HG03196 (cell line): ENCODE measurements around the gene AP1M1.

Experiments
- ATAC-seq: cut with Tn5 transposase; IDR thresholded peaks from one replicate; pipeline ENCODE4 v1.9.1; 2021; ENCODE audit not compliant: unreplicated experiment

The AP1M1 gene

DNA sequence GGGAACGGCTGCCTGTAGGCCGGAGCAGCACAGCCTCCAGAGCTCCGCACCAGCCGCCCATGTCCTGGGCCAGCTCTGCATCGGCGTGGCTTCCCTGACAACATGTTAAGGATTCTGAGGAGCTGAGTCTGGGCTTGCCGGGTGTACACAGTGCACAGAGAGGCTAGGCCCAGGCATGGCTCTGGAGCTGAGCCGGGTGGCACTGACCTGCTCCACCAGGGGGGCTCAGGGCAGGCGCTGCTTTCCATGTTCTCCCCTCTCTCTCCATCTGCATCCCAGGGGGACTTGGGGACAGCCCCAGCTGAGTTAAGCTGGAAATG is 31.6 kb downstream of the AP1M1 start:
- no peak for ATAC-seq

DNA sequence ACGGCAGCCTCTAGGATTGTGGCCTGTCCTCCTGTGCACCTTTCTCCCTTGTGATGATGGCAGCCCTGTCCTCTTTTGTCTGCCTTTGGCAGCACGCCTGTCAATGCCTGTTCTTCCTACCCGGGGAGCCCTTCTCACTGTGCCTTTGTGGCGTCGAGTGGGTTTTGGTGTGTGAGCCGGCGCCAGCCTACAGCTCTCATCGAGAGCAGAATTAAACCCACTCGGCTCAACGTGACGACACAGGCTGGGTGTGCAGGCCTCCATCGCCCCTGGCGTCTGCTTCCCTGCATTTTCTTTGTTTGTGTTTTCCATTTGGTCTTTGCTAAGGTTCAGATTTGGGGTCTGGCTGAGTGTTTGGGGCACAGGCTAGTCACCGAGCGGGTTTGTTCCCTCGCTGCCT is 34.4 kb downstream of the AP1M1 start:
- no peak for ATAC-seq

DNA sequence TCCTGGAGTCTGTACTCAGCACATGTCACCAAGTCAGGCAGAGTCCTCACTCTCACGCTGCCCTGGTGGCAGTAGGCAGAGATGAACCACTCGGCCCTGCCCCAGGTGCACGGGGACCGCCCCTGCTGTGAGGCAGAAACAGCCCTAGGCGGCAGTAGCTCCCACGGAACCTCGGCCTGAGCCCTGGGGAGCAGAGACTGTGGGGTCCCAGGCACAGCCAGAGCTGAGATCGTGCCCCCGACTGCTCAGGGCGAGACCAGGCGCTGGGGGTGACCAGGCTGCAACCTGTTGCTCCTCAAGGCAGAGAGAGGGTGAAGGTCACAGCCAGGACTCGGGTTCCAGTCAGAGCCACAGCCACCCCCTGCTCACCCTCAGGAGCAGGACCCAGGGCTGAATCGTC is 34.9 kb downstream of the AP1M1 start:
- ATAC-seq: no peak

DNA sequence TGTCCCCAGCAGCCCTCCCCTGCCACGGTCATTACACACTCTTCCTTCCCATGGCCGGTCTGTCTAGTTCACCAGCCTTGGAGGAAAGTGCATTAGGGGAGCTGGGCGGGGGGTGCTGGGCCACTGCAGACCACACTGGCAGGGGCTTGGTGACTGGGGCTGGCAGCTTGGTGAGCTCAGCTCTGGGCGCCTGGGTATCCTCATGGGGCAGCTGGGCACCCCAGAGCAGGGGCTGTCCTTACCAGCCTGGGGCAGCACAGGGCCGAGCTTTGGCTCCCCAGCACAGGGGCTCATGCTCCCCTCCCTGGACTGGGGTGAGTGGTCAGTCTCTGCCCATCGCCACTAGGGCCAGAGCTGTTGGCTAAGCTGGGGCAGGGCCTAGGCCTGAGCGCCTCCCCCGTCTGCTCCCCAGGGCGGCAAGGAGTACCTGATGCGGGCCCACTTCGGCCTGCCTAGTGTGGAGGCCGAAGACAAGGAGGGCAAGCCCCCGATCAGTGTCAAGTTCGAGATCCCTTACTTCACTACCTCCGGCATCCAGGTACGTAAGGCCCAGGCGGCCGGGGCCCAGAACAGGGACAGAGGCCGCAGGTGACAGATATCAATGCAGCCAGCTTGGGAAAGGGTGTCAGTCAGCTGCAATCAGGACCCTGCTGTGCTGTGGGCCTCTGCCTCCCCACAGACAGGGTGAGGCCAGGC is 35.5 kb downstream of the AP1M1 start:
- ATAC-seq: no peak

DNA sequence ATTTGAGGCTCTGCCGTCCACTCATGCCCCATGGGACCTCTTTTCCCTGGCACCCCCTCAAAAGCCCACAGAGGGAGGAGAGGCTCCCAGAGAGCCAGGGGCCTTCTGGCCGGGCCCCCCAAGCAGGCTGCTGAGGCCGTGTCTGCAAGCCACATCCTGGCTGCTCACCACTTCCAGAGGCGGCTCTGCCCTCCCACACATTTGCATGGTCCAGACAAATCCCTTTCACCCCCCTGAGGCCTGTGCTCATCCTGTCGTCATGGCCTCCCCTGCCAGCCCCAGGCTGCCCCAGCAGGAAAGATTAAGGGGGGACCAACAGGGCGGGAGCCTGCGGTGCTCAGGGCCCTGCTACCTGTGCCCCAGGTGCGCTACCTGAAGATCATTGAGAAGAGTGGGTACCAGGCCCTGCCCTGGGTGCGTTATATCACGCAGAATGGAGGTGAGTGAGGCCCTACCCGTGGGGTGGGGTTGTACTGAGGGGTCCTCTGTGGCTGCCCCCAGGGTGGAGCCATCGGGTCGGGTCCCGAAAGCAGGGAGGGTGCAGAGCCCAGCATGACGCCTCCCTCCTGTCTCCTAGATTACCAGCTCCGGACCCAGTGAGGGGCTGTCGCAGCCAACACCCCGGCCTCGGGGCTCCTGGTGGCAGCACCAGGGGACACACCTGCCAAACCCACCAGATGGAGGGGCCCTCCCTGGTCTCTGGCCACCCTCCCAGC is 36.3 kb downstream of the AP1M1 start:
- no peak for ATAC-seq

DNA sequence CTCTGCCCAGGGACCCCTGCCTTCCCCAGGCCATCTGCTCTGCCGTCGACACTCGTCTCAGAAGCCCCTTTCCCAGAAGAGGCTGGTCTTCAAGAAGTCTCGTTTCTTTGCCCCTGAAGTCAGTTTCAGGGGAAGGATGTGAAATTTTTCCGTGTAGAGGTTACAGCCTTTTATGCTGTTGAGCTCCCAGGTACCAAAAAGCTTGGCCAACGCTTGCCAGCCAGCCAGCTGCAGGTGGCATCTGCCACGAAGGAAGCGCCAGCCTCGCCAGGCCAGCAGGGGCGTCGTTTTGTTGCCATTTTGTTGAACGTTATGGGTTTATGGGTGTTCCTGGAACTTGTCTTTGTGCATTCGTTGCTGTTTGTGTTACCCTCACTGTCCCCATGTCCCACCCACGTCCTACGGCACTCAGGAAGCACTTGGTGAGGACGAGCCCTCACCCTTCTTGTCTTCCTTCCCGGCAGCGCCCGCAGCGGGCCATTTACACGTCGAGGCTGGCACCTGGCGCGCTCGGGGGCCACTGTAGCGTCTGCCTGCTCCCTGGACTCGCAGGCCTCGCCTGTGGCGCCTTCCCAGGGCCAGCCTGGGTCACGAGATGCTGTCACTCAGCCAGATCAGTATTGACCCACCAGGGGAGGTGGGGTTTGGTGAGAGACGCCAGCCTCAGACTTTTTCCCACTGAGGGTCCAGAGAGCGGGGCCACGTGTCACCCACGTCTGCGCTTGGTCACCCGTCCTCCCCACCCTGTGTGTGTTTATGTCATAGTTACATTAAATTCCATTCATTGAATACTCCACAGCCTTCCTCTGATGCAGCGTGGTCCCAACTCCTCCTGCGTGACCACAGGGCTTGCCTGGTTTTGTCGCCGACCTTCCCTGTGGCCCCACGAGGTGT is 37.1 kb downstream of the AP1M1 start:
- no peak for ATAC-seq

DNA sequence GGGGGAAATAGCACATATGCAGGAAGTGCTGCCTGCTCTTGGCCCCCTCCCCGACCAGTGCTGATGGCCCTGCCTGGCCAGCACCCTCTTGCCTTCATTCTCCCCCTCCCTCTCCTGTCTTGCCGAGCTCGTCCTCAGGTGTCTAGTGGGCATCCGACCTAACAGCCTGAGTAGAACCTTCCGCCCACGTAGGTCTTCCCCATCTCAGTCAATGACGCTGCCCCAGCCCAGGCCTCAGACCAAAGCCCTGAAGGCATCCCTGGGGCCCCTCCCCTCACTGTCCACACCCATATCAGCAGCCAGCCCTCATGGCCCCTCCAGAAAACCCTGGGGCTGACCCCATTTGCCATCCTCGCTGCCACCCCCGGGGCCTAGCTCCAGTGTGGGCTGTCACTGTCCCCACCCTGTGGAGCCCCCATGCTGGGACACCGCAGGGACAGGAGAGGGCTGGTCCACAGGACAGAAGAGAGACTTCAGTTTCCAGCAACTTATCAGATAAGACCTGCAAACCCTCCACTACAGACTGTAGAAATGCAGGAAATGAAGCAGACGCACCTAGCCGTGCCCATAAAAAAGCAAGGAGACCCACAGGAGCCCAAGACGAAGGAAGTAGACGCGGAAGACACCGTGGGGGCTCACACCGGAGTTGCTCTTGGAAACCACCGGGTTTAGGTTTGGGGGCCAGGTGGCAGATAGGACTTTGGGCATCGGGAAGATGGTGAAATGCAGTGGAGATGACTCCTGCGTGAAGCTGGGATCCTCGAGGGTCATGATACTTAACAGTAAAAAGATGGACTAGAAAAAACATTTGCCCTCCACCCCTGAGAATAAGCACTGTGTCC is 38.3 kb downstream of the AP1M1 start:
- no peak for ATAC-seq

DNA sequence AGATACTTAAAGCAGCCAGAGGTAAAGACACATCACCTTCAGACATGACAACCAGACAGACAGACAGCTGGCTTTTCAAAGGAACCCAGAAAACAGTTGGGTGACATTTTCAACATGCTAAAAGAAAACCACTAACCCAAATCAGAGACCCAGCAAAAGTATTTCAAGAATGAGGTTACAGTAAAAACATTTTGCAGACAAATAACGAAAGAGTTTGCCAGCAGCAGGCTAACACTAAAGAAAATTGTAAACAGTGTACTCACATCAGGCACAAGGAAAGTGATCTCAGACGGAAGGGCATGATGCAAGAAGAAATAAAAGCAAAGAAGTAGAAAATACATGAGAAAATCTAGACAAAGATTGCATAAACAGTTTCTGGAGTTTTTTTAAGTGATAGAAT is 46.4 kb downstream of the AP1M1 start:
- no peak for ATAC-seq

DNA sequence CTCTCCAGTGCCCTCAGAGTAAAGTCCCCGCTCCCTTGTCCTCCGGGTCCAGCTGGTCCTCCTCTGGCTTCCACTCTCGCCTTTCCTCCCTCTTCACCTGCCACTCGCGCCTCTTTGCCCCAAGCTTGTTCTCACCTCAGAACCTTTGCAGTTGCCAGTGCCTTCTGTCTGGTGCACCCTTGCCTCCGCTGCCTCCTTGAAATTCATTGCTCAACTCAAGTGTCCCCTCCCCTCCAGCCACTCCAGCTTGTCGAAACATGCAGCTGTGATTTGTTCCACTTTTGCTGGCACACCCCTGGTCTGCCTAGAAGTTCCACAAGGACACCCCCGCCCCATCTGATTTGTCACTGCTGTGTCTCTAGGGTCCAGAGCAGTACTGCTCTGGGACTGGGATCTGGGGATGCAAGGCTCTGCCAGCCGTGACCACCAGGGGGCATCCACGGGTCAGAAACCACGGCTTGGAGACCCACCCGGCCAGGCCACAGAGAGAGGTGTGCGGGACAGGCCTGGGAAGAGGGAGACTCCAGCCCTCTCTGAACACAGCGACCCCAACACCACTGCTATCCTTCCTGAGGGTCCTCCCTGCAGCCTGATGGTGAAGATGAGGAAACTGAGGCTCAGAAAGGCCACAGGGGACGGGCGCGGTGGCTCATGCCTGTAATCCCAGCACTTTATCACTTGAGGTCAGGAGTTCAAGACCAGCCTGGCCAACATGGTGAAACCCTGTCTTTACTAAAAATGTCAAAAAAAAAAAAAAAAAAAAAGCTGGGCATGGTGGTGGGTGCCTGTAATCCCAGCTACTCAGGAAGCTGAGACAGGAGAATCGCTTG is 49.9 kb downstream of the AP1M1 start:
- ATAC-seq: no peak

DNA sequence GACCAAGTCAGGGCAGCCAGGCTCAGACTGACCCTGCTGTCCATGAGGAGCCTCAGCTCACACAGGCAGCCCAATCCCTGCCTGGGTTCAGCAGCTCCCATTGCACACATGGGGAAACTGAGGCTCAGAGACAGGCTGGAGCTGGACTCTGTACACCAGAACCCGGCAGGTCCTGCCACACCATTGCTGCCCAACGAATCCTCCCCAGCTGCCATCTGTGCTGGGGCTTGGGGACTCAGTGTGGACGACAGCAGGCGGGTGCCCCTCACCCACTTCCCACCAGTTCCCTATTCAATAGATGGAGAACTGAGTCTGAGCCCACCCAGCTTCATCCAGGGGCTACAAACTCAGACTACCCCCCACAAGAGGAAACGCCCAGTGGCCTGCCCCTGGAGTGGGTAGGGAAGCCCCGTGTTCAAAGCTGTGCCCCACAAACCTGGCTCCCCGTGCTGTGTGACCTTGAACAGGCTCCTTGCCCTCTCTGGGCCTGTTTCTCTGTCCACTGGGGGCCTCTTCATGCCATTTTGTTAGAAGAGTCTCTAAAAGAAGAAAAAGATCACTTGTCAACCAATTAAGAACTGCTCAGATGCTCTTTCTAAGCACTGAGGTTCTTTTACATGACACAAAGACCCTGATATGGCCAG is 50.8 kb downstream of the AP1M1 start:
- ATAC-seq: no peak

DNA sequence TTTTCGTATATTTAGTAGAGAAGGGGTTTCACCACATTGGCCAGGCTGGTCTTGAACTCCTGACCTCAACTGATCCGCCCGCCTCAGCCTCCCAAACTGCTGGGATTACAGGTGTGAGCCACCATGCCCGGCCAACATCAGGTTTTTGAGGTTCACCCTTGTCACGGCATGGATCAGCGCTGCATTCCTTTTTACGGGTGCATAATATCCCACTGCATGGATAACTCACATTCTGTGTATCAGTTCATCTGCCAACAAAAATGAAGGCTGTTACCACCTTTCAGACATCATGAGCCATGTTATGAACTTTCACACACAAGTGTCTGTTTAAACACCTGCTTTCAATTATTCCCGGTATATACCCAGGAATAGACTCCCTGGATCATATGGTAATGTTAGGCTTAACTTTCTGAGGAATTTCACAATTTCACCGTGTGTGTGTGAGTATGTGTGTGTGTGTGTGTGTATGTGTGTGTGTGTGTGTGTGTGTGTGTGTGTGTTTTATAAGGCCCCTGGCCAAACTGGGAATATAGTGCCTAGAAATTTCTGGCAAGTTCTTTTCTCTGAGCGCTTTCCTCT is 52.2 kb downstream of the AP1M1 start:
- no peak for ATAC-seq

DNA sequence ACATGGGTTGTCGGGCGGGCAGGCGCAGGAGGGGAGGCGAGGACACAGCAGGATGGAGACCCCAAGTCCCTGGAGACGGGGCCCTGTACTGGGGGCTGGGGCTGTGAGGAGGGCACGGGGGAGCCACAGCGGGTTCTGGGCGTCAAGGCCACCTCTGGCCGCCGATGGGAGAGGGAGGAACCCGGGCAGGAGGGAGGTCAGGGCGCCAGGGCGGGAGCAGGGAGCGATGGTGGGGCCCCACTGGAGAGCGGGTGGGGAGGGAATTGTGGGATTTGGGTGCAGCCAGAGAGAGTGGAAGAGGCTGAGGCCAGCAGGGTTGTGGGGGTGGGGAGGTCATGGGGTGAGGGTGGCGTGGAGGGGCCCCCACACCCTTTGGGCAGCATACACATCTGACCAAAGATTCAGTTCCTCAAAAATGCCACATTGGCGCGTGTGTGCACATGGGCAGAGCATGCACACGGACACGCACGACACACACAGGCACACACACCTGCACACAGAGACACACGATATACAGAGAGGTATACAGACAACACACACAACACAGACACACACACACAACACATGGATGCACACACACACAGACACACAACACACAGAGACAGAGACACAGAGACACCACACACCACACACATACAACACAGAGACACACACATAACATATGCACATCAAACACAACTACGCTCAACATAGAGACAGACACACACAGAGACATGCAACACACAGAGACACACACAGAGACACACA is 54.9 kb downstream of the AP1M1 start:
- ATAC-seq: no peak

DNA sequence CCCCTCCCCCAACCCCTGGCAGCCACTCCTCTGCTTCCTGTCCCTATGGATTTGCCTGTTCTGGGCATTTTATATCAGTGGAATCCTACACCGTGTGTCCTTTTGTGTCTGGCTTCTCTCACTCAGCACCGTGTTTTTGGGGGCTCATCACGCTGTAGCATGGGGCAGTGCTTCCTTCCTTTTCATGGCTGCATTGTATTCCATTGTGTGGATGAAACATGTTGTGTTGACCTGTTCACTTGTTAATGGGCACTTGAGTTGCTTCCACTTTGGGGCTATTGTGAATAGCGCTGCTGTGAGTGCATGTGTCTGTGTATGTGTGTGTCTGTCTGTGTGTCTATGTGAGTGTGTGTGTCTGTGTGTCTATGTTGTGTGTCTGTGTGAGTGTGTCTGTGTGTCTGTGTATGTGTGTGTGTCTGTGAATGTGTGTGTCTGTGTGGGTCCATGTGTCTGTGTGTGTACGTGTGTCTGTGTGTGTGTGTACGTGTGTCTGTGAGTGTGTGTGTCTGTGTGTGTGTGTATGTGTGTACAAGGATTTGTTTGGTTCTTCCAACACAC is 57.2 kb downstream of the AP1M1 start:
- ATAC-seq: no peak

DNA sequence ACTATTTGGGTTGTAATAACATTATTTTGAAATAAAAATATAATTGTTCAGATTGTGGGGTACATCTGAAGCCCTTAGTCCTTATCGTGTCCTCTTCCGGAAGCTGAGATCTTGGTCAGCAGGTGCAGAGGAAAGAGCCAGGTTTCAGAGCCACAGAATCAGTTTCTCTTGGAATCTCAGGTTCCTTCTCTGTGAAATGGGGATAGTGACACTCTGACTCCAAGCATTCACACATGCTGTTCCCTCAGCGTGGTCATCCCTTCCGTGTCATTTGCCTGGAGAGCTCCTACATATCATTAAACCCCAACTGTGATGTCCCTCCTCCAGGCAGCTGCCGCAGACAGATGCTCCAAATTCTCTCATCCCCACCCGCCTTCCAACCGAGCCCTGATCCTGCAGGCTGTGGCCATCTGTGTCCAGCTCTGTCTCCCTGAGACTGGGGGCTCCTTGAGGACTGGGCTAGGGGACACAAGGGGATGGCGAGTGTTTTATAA is 59.8 kb downstream of the AP1M1 start:
- ATAC-seq: no peak

DNA sequence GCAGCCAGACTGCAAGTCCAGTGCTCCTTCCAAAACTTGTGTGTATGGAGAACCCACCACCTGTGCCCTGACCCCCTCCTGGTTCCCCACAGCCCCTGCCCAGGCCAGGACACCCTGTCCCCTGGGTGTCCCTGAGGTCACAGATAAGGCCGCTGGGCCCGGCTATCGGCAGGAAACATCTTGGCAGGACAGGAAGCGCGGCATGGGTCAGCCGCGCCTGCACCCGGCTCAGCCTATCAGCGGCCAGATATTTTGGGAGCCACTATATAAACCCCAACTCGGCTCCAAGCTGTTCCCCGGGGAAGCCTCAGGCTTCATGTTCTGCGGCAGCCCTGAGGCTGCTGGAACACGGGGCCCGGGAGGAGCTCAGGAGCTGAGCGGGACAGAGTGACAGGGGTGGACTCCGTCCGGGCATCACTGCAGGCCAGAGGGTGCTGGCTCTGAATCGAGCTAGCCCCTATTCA is 60.8 kb downstream of the AP1M1 start:
- no peak for ATAC-seq

DNA sequence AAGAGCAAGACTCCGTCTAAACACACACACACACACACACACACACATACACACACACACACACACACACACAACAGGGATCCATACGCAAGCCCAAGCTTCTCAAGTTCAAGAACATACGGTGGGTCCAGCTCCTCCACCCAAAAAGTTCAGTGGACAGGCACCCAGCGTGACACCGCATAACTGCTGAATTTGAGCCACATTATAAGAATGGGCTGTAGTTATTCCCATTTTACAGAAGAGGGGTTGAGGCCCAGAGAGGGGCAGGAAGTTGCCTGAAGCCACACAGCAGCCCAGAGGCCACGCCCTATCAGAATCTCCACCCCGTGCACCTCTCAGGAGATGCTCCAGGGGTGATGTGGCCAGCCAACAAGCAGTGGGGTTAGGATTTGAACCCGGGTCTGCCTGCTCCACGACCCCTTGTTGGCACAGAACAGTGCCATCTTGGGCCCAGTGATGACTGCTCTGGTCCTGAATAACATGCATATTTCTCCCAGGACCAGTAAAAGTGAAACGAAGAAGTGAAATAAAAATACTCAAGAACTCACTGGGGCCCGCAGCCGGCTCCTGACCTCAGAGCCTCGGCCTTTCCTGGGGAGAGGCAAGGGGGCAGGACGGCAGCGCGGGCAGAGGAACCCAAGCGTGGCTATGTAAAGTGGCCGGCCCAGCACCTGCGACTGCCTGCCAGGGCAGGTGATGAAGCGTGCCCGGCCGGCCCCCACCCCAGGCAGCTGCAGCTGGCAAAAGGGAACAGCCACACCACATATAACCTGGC is 61.9 kb downstream of the AP1M1 start:
- ATAC-seq: peak; percentile 66

DNA sequence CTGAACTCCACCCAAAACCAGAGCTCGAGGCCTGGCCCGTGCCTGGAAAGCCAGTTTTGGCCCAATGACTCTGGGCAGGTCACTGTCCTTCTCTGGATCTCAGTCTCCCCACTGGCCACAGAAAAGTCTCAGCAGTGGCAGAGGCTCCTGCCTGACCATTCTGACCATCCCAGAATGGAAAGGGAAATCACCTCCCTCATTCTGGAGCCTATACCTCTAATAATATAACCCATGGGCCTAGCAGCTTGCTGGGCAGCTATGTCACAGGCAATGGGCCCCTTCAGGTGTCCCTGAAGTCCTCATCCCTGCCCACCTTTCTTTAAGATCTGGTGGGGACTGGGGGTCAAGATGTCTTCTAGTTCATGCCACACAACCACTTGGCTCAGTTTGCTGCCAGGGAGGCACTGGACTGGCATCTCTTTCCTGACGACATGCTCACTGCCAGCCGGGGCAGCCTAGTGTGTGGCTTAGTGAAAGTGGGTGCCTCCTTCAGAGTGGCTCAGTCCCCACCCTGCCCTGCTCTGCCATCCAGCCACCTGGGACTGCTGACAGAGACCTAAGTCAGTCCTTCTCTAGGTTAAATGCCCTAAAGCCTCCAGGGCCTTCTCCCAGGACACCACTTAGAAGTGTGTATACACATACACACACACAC is 62.6 kb downstream of the AP1M1 start:
- no peak for ATAC-seq
